B cell (primary cell): ENCODE results near the gene DOCK4.

Source experiments
- CTCF ChIP-seq: fragments of 200-600 bp; IDR thresholded peaks from one replicate; pipeline ENCODE4 v1.8.0; 2022; ENCODE audit warnings: antibody characterized with exemption, mild to moderate bottlenecking
- EZH2 ChIP-seq: IDR thresholded peaks from 2 replicates; pipeline ENCODE4 v1.6.1; 2012; ENCODE audit warnings: borderline replicate concordance, low read depth, mild to moderate bottlenecking, moderate library complexity, low read length; ENCODE audit not compliant: insufficient read depth, poor library complexity, severe bottlenecking

- TF ChIP-seq CTCF = no peak
- no peak for TF ChIP-seq EZH2
Measured at GRCh38 chr7:111740942-111741341, 465.3 kb downstream of the DOCK4 start.
